ENCODE measurements around the gene KDM1B. TPM values are rescaled to one million over a fixed set of nuclear protein-coding genes. Genes with fewer than 3 reads are reported as not detected.

KDM1B gene
- total and polyA plus RNA-seq, 9 of the 15 experiments (the other 6 are each of a cell fraction or from before 2014, with no cell fraction given): 1.4 to 58.9 (median 36.3) TPM

DNA sequence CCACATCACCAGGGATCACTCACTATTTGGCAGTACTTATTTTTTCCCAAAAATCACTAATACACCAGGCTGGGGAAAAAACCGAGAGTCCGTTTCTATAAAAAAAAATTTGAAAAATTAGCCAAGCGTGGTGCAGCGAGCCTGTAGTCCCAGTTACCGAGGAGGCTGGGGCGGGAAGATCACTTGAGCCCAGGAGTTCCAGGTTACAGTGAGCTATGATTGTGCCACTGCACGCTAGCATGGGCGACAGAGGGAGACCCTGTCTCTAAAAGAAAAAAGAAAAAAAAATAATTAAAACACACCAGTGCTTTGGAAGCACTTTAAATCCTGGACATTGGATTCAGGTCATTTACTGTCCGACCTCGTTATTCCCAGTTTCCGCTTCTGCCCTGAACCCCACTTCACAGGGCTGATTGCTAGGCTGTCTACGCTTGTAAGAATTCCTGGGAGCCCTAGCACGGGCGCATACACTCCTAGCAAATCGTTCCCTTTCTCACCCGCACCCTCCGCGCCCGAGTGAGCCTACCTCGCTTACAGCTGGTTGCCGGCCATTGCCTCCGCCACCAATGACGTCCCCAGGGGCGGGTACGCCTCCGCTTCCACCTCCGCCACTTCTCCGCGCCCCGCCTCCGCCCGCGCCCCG lies 594 bp upstream of the KDM1B start, which contains the start of gene TPMT (continued):
- TF ChIP-seq EGR1 (conservative IDR thresholded peaks at IDR 0.05) (peak; percentile 99), FOXK1 (CRISPR knock-in tag; IDR thresholded peaks at IDR 0.05; ENCODE audit: borderline replicate concordance) (no peak), TAF7 (tag; IDR thresholded peaks at IDR 0.05) (peak; percentile 79; the same call in 1 of the 2 replicates), ZNF324 (CRISPR knock-in tag; IDR thresholded peaks at IDR 0.05) (no peak), ZNF436 (CRISPR knock-in tag; IDR thresholded peaks at IDR 0.05) (no peak), JUND (IDR thresholded peaks at IDR 0.05; ENCODE audit: borderline replicate concordance, low read depth, low read length) (0 out of 2 replicates have a peak, but pooled peaks have one; percentile 46), JUND (tag; IDR thresholded peaks at IDR 0.05; ENCODE audit: borderline replicate concordance, low read depth, low read length) (0 out of 3 replicates have a peak, but pooled peaks have one; percentile 22), SMARCA5 (IDR thresholded peaks at IDR 0.05) (0 out of 2 replicates have a peak, but pooled peaks have one; percentile 16), CHD1 (IDR thresholded peaks at IDR 0.05; ENCODE audit: low read length) (peak; percentile 46), ZNF3 (CRISPR knock-in tag; IDR thresholded peaks at IDR 0.05) (no peak), ZNF785 (CRISPR knock-in tag; IDR thresholded peaks at IDR 0.05) (no peak)
- TF ChIP-seq, protein P1, sequence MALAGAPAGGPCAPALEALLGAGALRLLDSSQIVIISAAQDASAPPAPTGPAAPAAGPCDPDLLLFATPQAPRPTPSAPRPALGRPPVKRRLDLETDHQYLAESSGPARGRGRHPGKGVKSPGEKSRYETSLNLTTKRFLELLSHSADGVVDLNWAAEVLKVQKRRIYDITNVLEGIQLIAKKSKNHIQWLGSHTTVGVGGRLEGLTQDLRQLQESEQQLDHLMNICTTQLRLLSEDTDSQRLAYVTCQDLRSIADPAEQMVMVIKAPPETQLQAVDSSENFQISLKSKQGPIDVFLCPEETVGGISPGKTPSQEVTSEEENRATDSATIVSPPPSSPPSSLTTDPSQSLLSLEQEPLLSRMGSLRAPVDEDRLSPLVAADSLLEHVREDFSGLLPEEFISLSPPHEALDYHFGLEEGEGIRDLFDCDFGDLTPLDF (CRISPR knock-in tag; IDR thresholded peaks at IDR 0.05): no peak
- TF ChIP-seq, protein P2, sequence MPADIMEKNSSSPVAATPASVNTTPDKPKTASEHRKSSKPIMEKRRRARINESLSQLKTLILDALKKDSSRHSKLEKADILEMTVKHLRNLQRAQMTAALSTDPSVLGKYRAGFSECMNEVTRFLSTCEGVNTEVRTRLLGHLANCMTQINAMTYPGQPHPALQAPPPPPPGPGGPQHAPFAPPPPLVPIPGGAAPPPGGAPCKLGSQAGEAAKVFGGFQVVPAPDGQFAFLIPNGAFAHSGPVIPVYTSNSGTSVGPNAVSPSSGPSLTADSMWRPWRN (IDR thresholded peaks at IDR 0.05; ENCODE audit: low read depth): no peak
- TF ChIP-seq, protein P3, sequence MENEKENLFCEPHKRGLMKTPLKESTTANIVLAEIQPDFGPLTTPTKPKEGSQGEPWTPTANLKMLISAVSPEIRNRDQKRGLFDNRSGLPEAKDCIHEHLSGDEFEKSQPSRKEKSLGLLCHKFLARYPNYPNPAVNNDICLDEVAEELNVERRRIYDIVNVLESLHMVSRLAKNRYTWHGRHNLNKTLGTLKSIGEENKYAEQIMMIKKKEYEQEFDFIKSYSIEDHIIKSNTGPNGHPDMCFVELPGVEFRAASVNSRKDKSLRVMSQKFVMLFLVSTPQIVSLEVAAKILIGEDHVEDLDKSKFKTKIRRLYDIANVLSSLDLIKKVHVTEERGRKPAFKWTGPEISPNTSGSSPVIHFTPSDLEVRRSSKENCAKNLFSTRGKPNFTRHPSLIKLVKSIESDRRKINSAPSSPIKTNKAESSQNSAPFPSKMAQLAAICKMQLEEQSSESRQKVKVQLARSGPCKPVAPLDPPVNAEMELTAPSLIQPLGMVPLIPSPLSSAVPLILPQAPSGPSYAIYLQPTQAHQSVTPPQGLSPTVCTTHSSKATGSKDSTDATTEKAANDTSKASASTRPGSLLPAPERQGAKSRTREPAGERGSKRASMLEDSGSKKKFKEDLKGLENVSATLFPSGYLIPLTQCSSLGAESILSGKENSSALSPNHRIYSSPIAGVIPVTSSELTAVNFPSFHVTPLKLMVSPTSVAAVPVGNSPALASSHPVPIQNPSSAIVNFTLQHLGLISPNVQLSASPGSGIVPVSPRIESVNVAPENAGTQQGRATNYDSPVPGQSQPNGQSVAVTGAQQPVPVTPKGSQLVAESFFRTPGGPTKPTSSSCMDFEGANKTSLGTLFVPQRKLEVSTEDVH (IDR thresholded peaks at IDR 0.05; ENCODE audit: low read depth, partially characterized antibody): peak; percentile 63
- TF ChIP-seq, protein P4, sequence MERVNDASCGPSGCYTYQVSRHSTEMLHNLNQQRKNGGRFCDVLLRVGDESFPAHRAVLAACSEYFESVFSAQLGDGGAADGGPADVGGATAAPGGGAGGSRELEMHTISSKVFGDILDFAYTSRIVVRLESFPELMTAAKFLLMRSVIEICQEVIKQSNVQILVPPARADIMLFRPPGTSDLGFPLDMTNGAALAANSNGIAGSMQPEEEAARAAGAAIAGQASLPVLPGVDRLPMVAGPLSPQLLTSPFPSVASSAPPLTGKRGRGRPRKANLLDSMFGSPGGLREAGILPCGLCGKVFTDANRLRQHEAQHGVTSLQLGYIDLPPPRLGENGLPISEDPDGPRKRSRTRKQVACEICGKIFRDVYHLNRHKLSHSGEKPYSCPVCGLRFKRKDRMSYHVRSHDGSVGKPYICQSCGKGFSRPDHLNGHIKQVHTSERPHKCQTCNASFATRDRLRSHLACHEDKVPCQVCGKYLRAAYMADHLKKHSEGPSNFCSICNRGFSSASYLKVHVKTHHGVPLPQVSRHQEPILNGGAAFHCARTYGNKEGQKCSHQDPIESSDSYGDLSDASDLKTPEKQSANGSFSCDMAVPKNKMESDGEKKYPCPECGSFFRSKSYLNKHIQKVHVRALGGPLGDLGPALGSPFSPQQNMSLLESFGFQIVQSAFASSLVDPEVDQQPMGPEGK (CRISPR knock-in tag; IDR thresholded peaks at IDR 0.05; ENCODE audit: borderline replicate concordance): peak; percentile 75; the same call in 1 of the 2 replicates

Data from K562 (cell line).